SK-N-SH (cell line): ENCODE results near the gene FAT2.

Source experiments
- CTCF ChIP-seq: fragments of 200-600 bp; sonication (generic); IDR thresholded peaks from 2 replicates; pipeline ENCODE4 v1.6.1; 2017; ENCODE audit warnings: antibody characterized with exemption, mild to moderate bottlenecking, moderate library complexity
- EP300 ChIP-seq, 2 experiments: IDR thresholded peaks; 2 replicates each; pipeline versions ENCODE4 v1.4.0 to v1.6.1; 2012; ENCODE audit warnings: borderline replicate concordance in 1 of 2, low read depth in 1 of 2, low read length in 1 of 2
- FOXM1 ChIP-seq: IDR thresholded peaks from 2 replicates; pipeline ENCODE4 v1.4.0; 2012; ENCODE audit warnings: low read depth, mild to moderate bottlenecking
- GABPA ChIP-seq: IDR thresholded peaks from 2 replicates; pipeline ENCODE4 v1.4.0; 2012; ENCODE audit warnings: low read depth, mild to moderate bottlenecking
- POLR2AphosphoS5 ChIP-seq: IDR thresholded peaks from 2 replicates; pipeline ENCODE4 v1.6.1; 2012; ENCODE audit warnings: low read depth, low read length
- TF ChIP-seq, protein P1 (sequence below): IDR thresholded peaks from 2 replicates; pipeline ENCODE4 v1.4.0; 2012; ENCODE audit warnings: low read depth, borderline replicate concordance

GRCh38 chr5:151580239-151580638 lies 10.9 kb downstream of the FAT2 start:
- no peak for TF ChIP-seq CTCF
- no peak for TF ChIP-seq GABPA
- TF ChIP-seq EP300 (IDR thresholded peaks at IDR 0.05; ENCODE audit: borderline replicate concordance in 1 of 2, low read depth in 1 of 2, low read length in 1 of 2), result no peak
- TF ChIP-seq POLR2AphosphoS5, result no peak
- TF ChIP-seq, protein P1, sequence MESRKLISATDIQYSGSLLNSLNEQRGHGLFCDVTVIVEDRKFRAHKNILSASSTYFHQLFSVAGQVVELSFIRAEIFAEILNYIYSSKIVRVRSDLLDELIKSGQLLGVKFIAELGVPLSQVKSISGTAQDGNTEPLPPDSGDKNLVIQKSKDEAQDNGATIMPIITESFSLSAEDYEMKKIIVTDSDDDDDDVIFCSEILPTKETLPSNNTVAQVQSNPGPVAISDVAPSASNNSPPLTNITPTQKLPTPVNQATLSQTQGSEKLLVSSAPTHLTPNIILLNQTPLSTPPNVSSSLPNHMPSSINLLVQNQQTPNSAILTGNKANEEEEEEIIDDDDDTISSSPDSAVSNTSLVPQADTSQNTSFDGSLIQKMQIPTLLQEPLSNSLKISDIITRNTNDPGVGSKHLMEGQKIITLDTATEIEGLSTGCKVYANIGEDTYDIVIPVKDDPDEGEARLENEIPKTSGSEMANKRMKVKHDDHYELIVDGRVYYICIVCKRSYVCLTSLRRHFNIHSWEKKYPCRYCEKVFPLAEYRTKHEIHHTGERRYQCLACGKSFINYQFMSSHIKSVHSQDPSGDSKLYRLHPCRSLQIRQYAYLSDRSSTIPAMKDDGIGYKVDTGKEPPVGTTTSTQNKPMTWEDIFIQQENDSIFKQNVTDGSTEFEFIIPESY, result no peak
- no peak for TF ChIP-seq FOXM1
